ENCODE results near the gene TYROBP. TPM values are rescaled to one million over a fixed set of nuclear protein-coding genes. Genes with fewer than 3 reads are reported as not detected.
"Not testable (repeated sequence)": the region's sequence is repeated elsewhere in the genome, so short reads cannot be mapped to it uniquely, and the experiment has no call there.

The TYROBP gene
- 0.83 TPM in 1 of 2 replicates, not detected in the other for total RNA-seq

DNA sequence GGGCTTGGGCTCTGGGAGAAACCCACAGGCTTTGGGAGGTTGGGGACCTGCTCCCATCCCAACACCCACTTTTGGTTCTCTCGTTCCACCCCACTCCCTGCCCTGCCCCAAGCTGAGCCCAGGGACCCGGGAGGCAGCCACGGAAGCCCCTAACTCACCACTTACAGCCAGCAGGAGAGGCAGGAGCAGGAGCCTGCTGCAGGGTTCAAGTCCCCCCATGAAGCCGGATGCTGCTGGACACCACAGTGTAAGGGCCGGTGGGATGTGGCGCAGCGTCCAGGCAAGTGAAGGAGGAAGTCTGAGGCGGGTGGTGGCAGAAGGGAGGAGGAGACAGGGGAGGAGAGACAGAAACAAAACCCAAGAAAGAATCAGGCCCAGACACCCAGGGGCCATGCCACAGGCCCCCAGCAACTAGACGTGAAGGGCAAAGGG, at the start of gene TYROBP:
TSS of gene TYROBP (minus strand) at position 286 of the 432 bp plus-strand sequence. CDS start at position 219, 67 bp downstream.
- TF ChIP-seq, protein P1, sequence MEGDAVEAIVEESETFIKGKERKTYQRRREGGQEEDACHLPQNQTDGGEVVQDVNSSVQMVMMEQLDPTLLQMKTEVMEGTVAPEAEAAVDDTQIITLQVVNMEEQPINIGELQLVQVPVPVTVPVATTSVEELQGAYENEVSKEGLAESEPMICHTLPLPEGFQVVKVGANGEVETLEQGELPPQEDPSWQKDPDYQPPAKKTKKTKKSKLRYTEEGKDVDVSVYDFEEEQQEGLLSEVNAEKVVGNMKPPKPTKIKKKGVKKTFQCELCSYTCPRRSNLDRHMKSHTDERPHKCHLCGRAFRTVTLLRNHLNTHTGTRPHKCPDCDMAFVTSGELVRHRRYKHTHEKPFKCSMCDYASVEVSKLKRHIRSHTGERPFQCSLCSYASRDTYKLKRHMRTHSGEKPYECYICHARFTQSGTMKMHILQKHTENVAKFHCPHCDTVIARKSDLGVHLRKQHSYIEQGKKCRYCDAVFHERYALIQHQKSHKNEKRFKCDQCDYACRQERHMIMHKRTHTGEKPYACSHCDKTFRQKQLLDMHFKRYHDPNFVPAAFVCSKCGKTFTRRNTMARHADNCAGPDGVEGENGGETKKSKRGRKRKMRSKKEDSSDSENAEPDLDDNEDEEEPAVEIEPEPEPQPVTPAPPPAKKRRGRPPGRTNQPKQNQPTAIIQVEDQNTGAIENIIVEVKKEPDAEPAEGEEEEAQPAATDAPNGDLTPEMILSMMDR (IDR thresholded peaks at IDR 0.05): no peak
- H3K9me3 Mint-ChIP-seq: no peaks in the 10 kb centered on the region
- ChIA-PET POLR2A (interaction anchor here (1.8 to 2.0 kb wide), 2 partner anchors 8 to 22 kb away, joined by 9 to 25 read pairs; partner anchors contain the start of gene NFKBID), CTCF (no interaction called here)
- ATAC-seq (ENCODE audit: low read depth) (no peak), DNase-seq (no peak)
- H3K4me1 Mint-ChIP-seq: peaks cover 71% of the 10 kb centered on the region
- intact Hi-C loops (cut with micrococcal nuclease): loop anchor here (10.0 kb wide), 1 partner anchor 573 kb away; no protein-coding TSS in a partner anchor
- H3K4me3 Mint-ChIP-seq: peak within 1 kb of the TSS; percentile 67
- peak within 1 kb of the TSS; percentile 81 for H3K27ac Mint-ChIP-seq
- no peaks in the 10 kb centered on the region for H3K36me3 Mint-ChIP-seq (ENCODE audit: low read depth)
- no peaks in the 10 kb centered on the region for H3K27me3 Mint-ChIP-seq

DNA sequence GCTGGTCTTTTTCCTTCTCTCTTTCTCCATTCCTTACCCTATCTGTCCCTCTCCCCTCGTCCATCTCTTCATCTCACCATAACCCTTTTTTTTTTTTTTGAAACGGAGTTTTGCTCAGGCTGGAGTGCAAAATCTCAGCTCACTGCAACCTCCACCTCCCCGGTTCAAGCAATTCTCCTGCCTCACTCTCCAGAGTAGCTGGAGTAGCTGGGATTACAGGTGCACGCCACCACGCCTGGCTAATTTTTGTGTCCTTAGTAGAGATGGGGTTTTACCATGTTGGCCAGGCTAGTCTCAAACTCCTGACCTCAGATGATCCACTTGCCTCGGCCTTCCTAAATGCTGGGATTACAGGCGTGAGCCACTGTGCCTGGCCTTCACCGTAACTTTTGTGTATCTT, 49.3 kb upstream of the TYROBP start:
- DNase-seq; H3K9me3 Mint-ChIP-seq; H3K27ac Mint-ChIP-seq; H3K36me3 Mint-ChIP-seq (ENCODE audit: low read depth); ATAC-seq (ENCODE audit: low read depth); intact Hi-C loops (cut with micrococcal nuclease); H3K4me3 Mint-ChIP-seq; CTCF ChIA-PET: not testable (repeated sequence)
- H3K4me1 Mint-ChIP-seq: peaks cover 25% of the 10 kb centered on the region
- peaks cover 17% of the 10 kb centered on the region for H3K27me3 Mint-ChIP-seq
- POLR2A ChIA-PET: interaction anchor here (0.7 kb wide), 1 partner anchor 779 kb away, joined by 5 read pairs; no protein-coding TSS in a partner anchor

DNA sequence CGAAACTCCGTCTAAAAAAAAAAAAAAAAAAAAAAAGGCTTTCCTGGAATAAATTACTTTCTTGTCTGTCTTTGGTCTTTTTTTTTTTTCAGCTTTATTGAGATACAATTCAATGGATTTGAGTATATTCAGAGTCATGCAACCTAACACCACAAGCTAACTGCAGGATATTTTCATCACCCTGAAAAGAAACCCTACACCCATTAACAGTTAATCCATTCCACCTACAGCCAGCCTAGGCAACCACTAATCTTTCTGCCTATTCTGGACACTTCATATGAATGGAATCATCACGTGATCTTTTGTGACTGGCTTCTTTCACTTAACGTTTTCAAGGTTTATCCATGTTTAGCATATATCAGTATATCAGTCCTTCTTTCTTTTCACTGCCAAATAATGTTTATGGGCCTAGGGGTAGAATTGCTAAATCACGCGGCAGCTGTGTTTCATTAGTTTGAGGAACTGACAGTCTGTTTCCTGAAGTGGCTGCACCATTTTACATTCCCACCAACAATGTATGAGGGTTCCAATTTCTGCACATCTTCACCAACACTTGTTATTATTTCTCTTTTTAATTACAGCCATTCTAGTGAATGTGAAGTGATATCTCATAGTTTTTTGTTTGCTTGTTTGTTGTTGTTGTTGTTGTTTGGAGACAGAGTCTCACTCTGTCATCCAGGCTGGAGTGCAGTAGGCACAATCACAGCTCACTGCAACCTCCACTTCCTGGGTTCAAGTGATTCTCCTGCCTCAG, 48.0 kb upstream of the TYROBP start:
- peaks cover 5% of the 10 kb centered on the region for H3K9me3 Mint-ChIP-seq
- H3K4me3 Mint-ChIP-seq: no peak overlapping the region
- no peak overlapping the region for H3K27ac Mint-ChIP-seq
- peaks cover 25% of the 10 kb centered on the region for H3K4me1 Mint-ChIP-seq
- CTCF ChIA-PET: no interaction called here
- intact Hi-C loops (cut with micrococcal nuclease): no loop called here
- DNase-seq: no peak
- H3K36me3 Mint-ChIP-seq (ENCODE audit: low read depth): no peaks in the 10 kb centered on the region
- TF ChIP-seq, protein P1 (IDR thresholded peaks at IDR 0.05): no peak
- H3K27me3 Mint-ChIP-seq: peaks cover 17% of the 10 kb centered on the region
- no peak for ATAC-seq (ENCODE audit: low read depth)
- POLR2A ChIA-PET: interaction anchor here (0.7 kb wide), 1 partner anchor 453 kb away, joined by 6 read pairs; no protein-coding TSS in a partner anchor

DNA sequence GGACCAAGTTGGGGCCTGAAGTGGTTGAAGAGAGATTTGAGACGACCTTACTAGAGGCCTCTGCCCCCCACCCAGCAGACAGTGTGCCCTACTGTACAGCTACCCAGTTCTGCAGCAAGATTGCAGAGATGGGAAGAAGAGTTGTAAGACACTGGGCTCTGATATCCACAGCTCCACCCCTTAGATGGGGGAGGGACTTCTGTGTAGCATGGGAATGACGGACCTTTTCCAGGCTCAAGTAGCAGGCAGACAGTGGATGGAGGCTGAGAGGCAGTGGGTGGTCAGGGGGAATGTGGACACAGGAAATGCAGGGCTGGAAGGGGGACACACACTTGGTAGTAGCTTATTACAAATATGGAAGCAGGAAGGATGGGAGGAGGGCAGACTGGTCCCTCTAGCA, 41.0 kb upstream of the TYROBP start:
- TF ChIP-seq, protein P1 (IDR thresholded peaks at IDR 0.05): no peak
- H3K4me3 Mint-ChIP-seq: no peak overlapping the region
- ATAC-seq (ENCODE audit: low read depth) (no peak), DNase-seq (no peak)
- intact Hi-C loops (cut with micrococcal nuclease): no loop called here
- no peak overlapping the region for H3K27ac Mint-ChIP-seq
- CTCF ChIA-PET: no interaction called here
- POLR2A ChIA-PET: no interaction called here
- H3K27me3 Mint-ChIP-seq: peaks cover 4% of the 10 kb centered on the region
- peaks cover 15% of the 10 kb centered on the region for H3K4me1 Mint-ChIP-seq
- H3K9me3 Mint-ChIP-seq: no peaks in the 10 kb centered on the region
- H3K36me3 Mint-ChIP-seq (ENCODE audit: low read depth): no peaks in the 10 kb centered on the region

DNA sequence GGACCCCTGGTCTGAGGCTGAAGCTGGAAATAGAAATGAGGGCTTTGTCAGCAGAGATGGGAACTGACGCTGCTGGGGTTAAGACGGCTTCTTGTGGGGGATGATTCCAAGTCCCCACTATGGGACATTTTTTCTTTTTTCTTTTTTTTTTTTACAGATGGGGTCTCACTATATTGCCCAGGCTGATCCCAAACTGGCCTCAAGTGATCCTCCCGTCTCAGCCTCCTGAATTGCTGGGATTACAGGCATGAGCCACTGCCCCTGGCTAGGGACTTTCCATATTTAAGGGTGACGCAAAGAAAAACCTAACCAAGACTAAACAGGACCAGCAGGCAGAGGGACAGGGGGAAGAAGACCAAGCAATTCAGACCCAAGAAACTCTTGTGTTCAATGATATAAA, 38.1 kb upstream of the TYROBP start:
- H3K36me3 Mint-ChIP-seq (ENCODE audit: low read depth): no peaks in the 10 kb centered on the region
- no peak overlapping the region for H3K4me3 Mint-ChIP-seq
- no peaks in the 10 kb centered on the region for H3K9me3 Mint-ChIP-seq
- ATAC-seq (ENCODE audit: low read depth) (no peak), DNase-seq (no peak)
- peaks cover 4% of the 10 kb centered on the region for H3K27me3 Mint-ChIP-seq
- H3K4me1 Mint-ChIP-seq: no peaks in the 10 kb centered on the region
- ChIA-PET CTCF (no interaction called here), POLR2A (no interaction called here)
- no peak overlapping the region for H3K27ac Mint-ChIP-seq
- TF ChIP-seq, protein P1 (IDR thresholded peaks at IDR 0.05): no peak
- intact Hi-C loops (cut with micrococcal nuclease): no loop called here
